Fibroblast of pulmonary artery (primary cell): ENCODE results near the gene LRRC7.
"Not testable (repeated sequence)": the region's sequence is repeated elsewhere in the genome, so short reads cannot be mapped to it uniquely, and the experiment has no call there.

Experiments used
- DNase-seq: peaks from one replicate; pipeline ENCODE4 v3.0.0-alpha.2; 2010; ENCODE audit warnings: low read depth
- H3K4me3 ChIP-seq: replicated peaks from 2 replicates; pipeline ENCODE4 v1.5.1; 2011; ENCODE audit warnings: low read depth, mild to moderate bottlenecking, control low read depth, low read length, moderate library complexity
- CTCF ChIP-seq: IDR thresholded peaks from 2 replicates; pipeline ENCODE4 v1.5.1; 2011; ENCODE audit warnings: mild to moderate bottlenecking, control low read depth, low read length, inconsistent platforms; ENCODE audit errors: missing control alignments

The LRRC7 gene

GRCh38 chr1:69947837-69948236, 380.1 kb downstream of the LRRC7 start:
- no peak for TF ChIP-seq CTCF
- no peak for DNase-seq

GRCh38 chr1:69952676-69953075, 385.0 kb downstream of the LRRC7 start:
- no peak for DNase-seq
- TF ChIP-seq CTCF, result no peak
- H3K4me3 ChIP-seq, result no peak overlapping the region

More at GRCh38 chr1:69947837-69948236, 380.1 kb downstream of the LRRC7 start:
- H3K4me3 ChIP-seq, result no peak overlapping the region

- not testable (repeated sequence) for H3K4me3 ChIP-seq, DNase-seq
These were observed 394.7 kb downstream of the LRRC7 start for GRCh38 chr1:69962452-69962851.

GRCh38 chr1:69967245-69967766, 399.6 kb downstream of the LRRC7 start:
- no peak overlapping the region for H3K4me3 ChIP-seq
- TF ChIP-seq CTCF, result no peak
- DNase-seq, result no peak

GRCh38 chr1:69976896-69977295, 409.2 kb downstream of the LRRC7 start:
- no peak for TF ChIP-seq CTCF
- peak; percentile 73 for DNase-seq
- H3K4me3 ChIP-seq, result no peak overlapping the region

- DNase-seq, result peak; percentile 42
- H3K4me3 ChIP-seq, result no peak overlapping the region
- no peak for TF ChIP-seq CTCF
These were observed 415.3 kb downstream of the LRRC7 start for GRCh38 chr1:69982992-69983391.

GRCh38 chr1:69985376-69985775, 417.7 kb downstream of the LRRC7 start:
- DNase-seq, result no peak
- H3K4me3 ChIP-seq, result no peak overlapping the region
- no peak for TF ChIP-seq CTCF

- TF ChIP-seq CTCF, result no peak
- H3K4me3 ChIP-seq, result no peak overlapping the region
- DNase-seq, result no peak
These were observed 418.2 kb downstream of the LRRC7 start for GRCh38 chr1:69985901-69986439.
